SK-N-SH (cell line): ENCODE results near the gene NELFA.

Experiments used
- CTCF ChIP-seq: fragments of 200-600 bp; sonication (generic); IDR thresholded peaks from 2 replicates; pipeline ENCODE4 v1.6.1; 2017; ENCODE audit warnings: antibody characterized with exemption, mild to moderate bottlenecking, moderate library complexity
- EP300 ChIP-seq, 2 experiments: IDR thresholded peaks; 2 replicates each; pipeline versions ENCODE4 v1.4.0 to v1.6.1; 2012; ENCODE audit warnings: borderline replicate concordance in 1 of 2, low read depth in 1 of 2, low read length in 1 of 2
- JUND ChIP-seq: IDR thresholded peaks from 2 replicates; pipeline ENCODE4 v1.4.0; 2012
- MXI1 ChIP-seq: IDR thresholded peaks from 2 replicates; pipeline ENCODE4 v1.6.1; 2012; ENCODE audit warnings: mild to moderate bottlenecking, low read depth, low read length, improper control_type of control experiment
- POLR2AphosphoS5 ChIP-seq: IDR thresholded peaks from 2 replicates; pipeline ENCODE4 v1.6.1; 2012; ENCODE audit warnings: low read depth, low read length
- RFX5 ChIP-seq: IDR thresholded peaks from 2 replicates; pipeline ENCODE4 v1.6.1; 2012; ENCODE audit warnings: mild to moderate bottlenecking, improper control_type of control experiment, low read length
- TEAD4 ChIP-seq: IDR thresholded peaks from 2 replicates; pipeline ENCODE4 v1.4.0; 2012; ENCODE audit warnings: mild to moderate bottlenecking, borderline replicate concordance; ENCODE audit not compliant: insufficient read depth
- YY1 ChIP-seq: IDR thresholded peaks from 2 replicates; pipeline ENCODE4 v1.4.0; 2012; ENCODE audit warnings: low read depth, mild to moderate bottlenecking

GRCh38 chr4:1990676-1991075, 18.1 kb downstream of the NELFA start:
- no peak for TF ChIP-seq CTCF
- no peak for TF ChIP-seq YY1
- no peak for TF ChIP-seq TEAD4
- TF ChIP-seq POLR2AphosphoS5: no peak
- no peak for TF ChIP-seq JUND
- TF ChIP-seq MXI1: no peak
- no peak for TF ChIP-seq RFX5
- TF ChIP-seq EP300 (IDR thresholded peaks at IDR 0.05; ENCODE audit: borderline replicate concordance in 1 of 2, low read depth in 1 of 2, low read length in 1 of 2): no peak
